Smooth muscle cell (in vitro differentiated cells): Measurements from ENCODE around the gene KCNT1. TPM values are rescaled to one million over a fixed set of nuclear protein-coding genes. Genes with fewer than 3 reads are reported as not detected.

ENCODE experiments used
- DNase-seq: peaks from one replicate; lab custom pipeline; 2025; ENCODE audit not compliant: unreplicated experiment; lab: John Stamatoyannopoulos, UW
- H2AFZ ChIP-seq: fragments of 200-600 bp; sonication (generic); 2 replicates; pipeline ENCODE4 v1.6.0; 2016; ENCODE audit warnings: antibody characterized with exemption, low read depth, mild to moderate bottlenecking
- H3F3A ChIP-seq: fragments of 200-600 bp; sonication (generic); 2 replicates; pipeline ENCODE4 v1.6.0; 2017; ENCODE audit warnings: antibody characterized with exemption, low read depth
- H3K27ac ChIP-seq: fragments of 200-600 bp; sonication (generic); 2 replicates; pipeline ENCODE4 v1.5.1; 2016; ENCODE audit warnings: low read depth, mild to moderate bottlenecking
- H3K27me3 ChIP-seq: fragments of 200-600 bp; sonication (generic); 2 replicates; pipeline ENCODE4 v1.6.1; 2016; ENCODE audit warnings: low read depth, mild to moderate bottlenecking
- H3K36me3 ChIP-seq: fragments of 200-600 bp; sonication (generic); 2 replicates; pipeline ENCODE4 v1.5.1; 2016; ENCODE audit warnings: low read depth
- H3K4me1 ChIP-seq: fragments of 200-600 bp; sonication (generic); 2 replicates; pipeline ENCODE4 v1.5.1; 2016; ENCODE audit warnings: low read depth
- H3K4me2 ChIP-seq: fragments of 200-600 bp; sonication (generic); 2 replicates; pipeline ENCODE4 v1.6.0; 2016; ENCODE audit warnings: mild to moderate bottlenecking
- H3K4me3 ChIP-seq: fragments of 200-600 bp; sonication (generic); 2 replicates; pipeline ENCODE4 v1.5.1; 2016; ENCODE audit warnings: mild to moderate bottlenecking
- H3K79me2 ChIP-seq: fragments of 200-600 bp; sonication (generic); 2 replicates; pipeline ENCODE4 v1.6.0; 2016; ENCODE audit warnings: low read depth, mild to moderate bottlenecking
- H3K9ac ChIP-seq: fragments of 200-600 bp; sonication (generic); 2 replicates; pipeline ENCODE4 v1.6.0; 2016; ENCODE audit warnings: low read depth
- H3K9me3 ChIP-seq: fragments of 200-600 bp; sonication (generic); replicated peaks from 2 replicates; pipeline ENCODE4 v1.5.1; 2016; ENCODE audit warnings: low read depth
- H4K20me1 ChIP-seq: fragments of 200-600 bp; sonication (generic); 2 replicates; pipeline ENCODE4 v1.6.0; 2016; ENCODE audit warnings: low read depth
- CTCF ChIP-seq: fragments of 200-600 bp; sonication (generic); IDR thresholded peaks from 2 replicates; pipeline ENCODE4 v1.5.1; 2017; ENCODE audit warnings: borderline replicate concordance, mild to moderate bottlenecking, antibody characterized with exemption; ENCODE audit not compliant: insufficient read depth, poor library complexity, severe bottlenecking
- WGBS: methylation state at CpG from one replicate; pipeline ENCODE4 v1.1.7; 2016; ENCODE audit warnings: low lambda C conversion rate; 5-methylcytosine and 5-hydroxymethylcytosine counted together
- polyA plus RNA-seq: library from polyadenylated mRNA; unstranded; fragments of >200 nt; fragmentation: Nextera tagmentation; extraction: Ambion mirVana; gene quantifications from 2 replicates; pipeline ENCODE4 v1.2.1, GENCODE V29; 2016
- total RNA-seq: library from RNA; depleted of rRNA; stranded (reverse); fragments of >200 nt; gene quantifications from 2 replicates; pipeline ENCODE4 v1.2.3, GENCODE V29; 2014

The KCNT1 gene
- not detected in 2 replicates for total RNA-seq
- polyA plus RNA-seq = 0.30 TPM in 1 of 2 replicates, not detected in the other

GRCh38 chr9:135701959-135702721, at the start of gene KCNT1:
Gene KCNT1, plus strand, starts transcription at chr9:135702185. Its CDS starts 74 bp downstream, at chr9:135702259.
- H3K4me1 ChIP-seq = peaks cover 4% of the 10 kb centered on the region
- H3K27ac ChIP-seq = no peak within 1 kb of the TSS
- WGBS = 18% methylated on average over 38 of the region's 66 CpGs
- H4K20me1 ChIP-seq = no peaks in the 10 kb centered on the region
- peak; percentile 100 for TF ChIP-seq CTCF
- H3K27me3 ChIP-seq = peaks cover 3% of the 10 kb centered on the region
- H3K4me3 ChIP-seq = peak within 1 kb of the TSS; percentile 47
- H3K79me2 ChIP-seq = no peaks in the 10 kb centered on the region
- H3F3A ChIP-seq = no peaks in the 10 kb centered on the region
- no peaks in the 10 kb centered on the region for H3K9me3 ChIP-seq
- peak; percentile 55 for DNase-seq
- peak within 1 kb of the TSS; percentile 9 for H2AFZ ChIP-seq
- no peak within 1 kb of the TSS for H3K9ac ChIP-seq
- peak within 1 kb of the TSS; percentile 86 for H3K4me2 ChIP-seq
- no peaks in the 10 kb centered on the region for H3K36me3 ChIP-seq

GRCh38 chr9:135655317-135655716, 46.7 kb upstream of the KCNT1 start:
- no peak for DNase-seq
- Histone ChIP-seq H3K36me3 (peaks cover 2% of the 10 kb centered on the region), H4K20me1 (peaks cover 81% of the 10 kb centered on the region), H3K9me3 (no peaks in the 10 kb centered on the region), H3K4me1 (no peaks in the 10 kb centered on the region), H3K27me3 (no peaks in the 10 kb centered on the region), H3K27ac (no peak overlapping the region), H3K4me3 (no peak overlapping the region), H3K79me2 (peaks cover 10% of the 10 kb centered on the region), H3F3A (peaks cover 6% of the 10 kb centered on the region), H2AFZ (no peak overlapping the region), H3K9ac (no peak overlapping the region), H3K4me2 (no peak overlapping the region)
- WGBS = 92% methylated on average over 7 of the region's 8 CpGs
- no peak for TF ChIP-seq CTCF

GRCh38 chr9:135657416-135657815, 44.6 kb upstream of the KCNT1 start:
- no peaks in the 10 kb centered on the region for H3K27me3 ChIP-seq
- H3K4me3 ChIP-seq = no peak overlapping the region
- H4K20me1 ChIP-seq = peaks cover 79% of the 10 kb centered on the region
- no peaks in the 10 kb centered on the region for H3K9me3 ChIP-seq
- H3K9ac ChIP-seq = no peak overlapping the region
- H3K4me1 ChIP-seq = peaks cover 8% of the 10 kb centered on the region
- H3K79me2 ChIP-seq = no peaks in the 10 kb centered on the region
- WGBS = 83% methylated on average over 15 of the region's 15 CpGs
- DNase-seq = no peak
- H2AFZ ChIP-seq = no peak overlapping the region
- H3F3A ChIP-seq = peaks cover 6% of the 10 kb centered on the region
- peaks cover 2% of the 10 kb centered on the region for H3K36me3 ChIP-seq
- no peak for TF ChIP-seq CTCF
- H3K27ac ChIP-seq = no peak overlapping the region
- H3K4me2 ChIP-seq = no peak overlapping the region

GRCh38 chr9:135659252-135659651, 42.7 kb upstream of the KCNT1 start:
- peaks cover 2% of the 10 kb centered on the region for H3K36me3 ChIP-seq
- no peak overlapping the region for H2AFZ ChIP-seq
- H3K27me3 ChIP-seq = no peaks in the 10 kb centered on the region
- WGBS = 88% methylated on average over 13 of the region's 13 CpGs
- peaks cover 10% of the 10 kb centered on the region for H3K4me1 ChIP-seq
- H3K79me2 ChIP-seq = no peaks in the 10 kb centered on the region
- TF ChIP-seq CTCF = no peak
- no peak overlapping the region for H3K9ac ChIP-seq
- H3F3A ChIP-seq = peaks cover 6% of the 10 kb centered on the region
- no peak overlapping the region for H3K27ac ChIP-seq
- DNase-seq = no peak
- no peaks in the 10 kb centered on the region for H3K9me3 ChIP-seq
- peaks cover 76% of the 10 kb centered on the region for H4K20me1 ChIP-seq
- H3K4me2 ChIP-seq = no peak overlapping the region
- no peak overlapping the region for H3K4me3 ChIP-seq
